PC-3 (cell line): ENCODE data around the gene THUMPD3. TPM values are rescaled to one million over a fixed set of nuclear protein-coding genes. Genes with fewer than 3 reads are reported as not detected.

Experiments used
- ATAC-seq: fragments of 200-7000 bp; cut with Tn5 transposase; 2 replicates; pipeline ENCODE4 v1.9.1; 2020; ENCODE audit warnings: mild to moderate bottlenecking, moderate library complexity
- BruUV-seq: library from RNA; stranded (reverse); fragments of 400-500 nt; replicated peaks from 2 replicates; lab custom pipeline; 2021; lab: Mats Ljungman, UMichigan
- CTCF ChIA-PET: fragments of 300-600 bp; sonication (Branson Sonifier 250); formaldehyde crosslinking; loops from one replicate; lab custom pipeline; 2022; ENCODE audit warnings: antibody characterized with exemption; lab: Charles Lee
- POLR2A ChIA-PET: fragments of 300-600 bp; sonication (Branson Sonifier 250); formaldehyde crosslinking; loops from one replicate; lab custom pipeline; 2022; ENCODE audit warnings: antibody characterized with exemption; ENCODE audit not compliant: unreplicated experiment; lab: Charles Lee
- DNase-seq: peaks from one replicate; pipeline ENCODE4 v3.0.0-alpha.2; 2015
- H2AFZ ChIP-seq: fragments of 300-600 bp; sonication (generic); 2 replicates; pipeline ENCODE4 v1.6.0; 2016; ENCODE audit warnings: antibody characterized with exemption, low read length
- H3F3A ChIP-seq: fragments of 300-600 bp; sonication (generic); one replicate; pipeline ENCODE4 v1.6.0; 2017; ENCODE audit warnings: antibody characterized with exemption, low read length, control low read depth, mild to moderate bottlenecking; ENCODE audit not compliant: unreplicated experiment
- H3K27ac ChIP-seq: fragments of 300-600 bp; sonication (generic); 2 replicates; pipeline ENCODE4 v1.5.1; 2016; ENCODE audit warnings: mild to moderate bottlenecking, low read length
- H3K27me3 ChIP-seq: fragments of 300-600 bp; sonication (generic); 2 replicates; pipeline ENCODE4 v1.6.1; 2016; ENCODE audit warnings: low read length, mixed read lengths
- H3K36me3 ChIP-seq: fragments of 300-600 bp; sonication (generic); 2 replicates; pipeline ENCODE4 v1.6.1; 2016; ENCODE audit warnings: low read depth, mixed run types, low read length, mixed read lengths
- H3K4me1 ChIP-seq: fragments of 300-600 bp; sonication (generic); 2 replicates; pipeline ENCODE4 v1.5.1; 2016; ENCODE audit warnings: low read length; ENCODE audit not compliant: insufficient read depth
- H3K4me2 ChIP-seq: fragments of 300-600 bp; sonication (generic); 2 replicates; pipeline ENCODE4 v1.6.0; 2016; ENCODE audit warnings: low read length
- H3K4me3 ChIP-seq: fragments of 300-600 bp; sonication (generic); 2 replicates; pipeline ENCODE4 v1.5.1; 2016; ENCODE audit warnings: mild to moderate bottlenecking, low read length, mixed read lengths
- H3K79me2 ChIP-seq: fragments of 300-600 bp; sonication (generic); 2 replicates; pipeline ENCODE4 v1.6.1; 2017; ENCODE audit warnings: low read length, mixed read lengths
- H3K9ac ChIP-seq: fragments of 300-600 bp; sonication (generic); 2 replicates; pipeline ENCODE4 v1.6.0; 2016; ENCODE audit warnings: mild to moderate bottlenecking, low read length
- H3K9me2 ChIP-seq: fragments of 300-600 bp; sonication (generic); replicated peaks from 2 replicates; pipeline ENCODE4 v1.6.1; 2016; ENCODE audit warnings: mixed run types, low read length, mixed read lengths
- H3K9me3 ChIP-seq: fragments of 300-600 bp; sonication (generic); 2 replicates; pipeline ENCODE4 v1.6.1; 2016; ENCODE audit warnings: low read length, mixed read lengths
- H4K20me1 ChIP-seq: fragments of 300-600 bp; sonication (generic); 2 replicates; pipeline ENCODE4 v1.6.1; 2016; ENCODE audit warnings: low read length, mixed read lengths
- CTCF ChIP-seq: fragments of 300-600 bp; sonication (generic); conservative IDR thresholded peaks from 2 replicates; pipeline ENCODE4 v1.5.1; 2017; ENCODE audit warnings: antibody characterized with exemption, low read depth, mild to moderate bottlenecking, low read length
- EZH2 ChIP-seq: fragments of 300-600 bp; sonication (generic); IDR thresholded peaks from one replicate; pipeline ENCODE4 v1.6.1; 2017; ENCODE audit warnings: antibody characterized with exemption, mild to moderate bottlenecking, low read length; ENCODE audit not compliant: unreplicated experiment
- EZH2phosphoT487 ChIP-seq: fragments of 300-600 bp; sonication (generic); IDR thresholded peaks from 2 replicates; pipeline ENCODE4 v1.6.1; 2018; ENCODE audit warnings: mild to moderate bottlenecking, antibody characterized with exemption, low read length, borderline replicate concordance
- intact Hi-C: fragments of 100-400 bp; cut with micrococcal nuclease; formaldehyde crosslinking; loops from 2 replicates; pipeline ENCODE4 v1.9.0; 2023
- total RNA-seq: library from RNA; depleted of rRNA; stranded (reverse); fragments of >200 nt; gene quantifications from 2 replicates; pipeline ENCODE4 v1.2.3, GENCODE V29; 2014

Gene THUMPD3
- total RNA-seq, 1 experiment from 2014 or later, result 45.3 TPM

- Histone ChIP-seq H4K20me1 (peaks cover 68% of the 10 kb centered on the region), H3K4me1 (peaks cover 43% of the 10 kb centered on the region), H3K36me3 (peaks cover 49% of the 10 kb centered on the region), H3K27ac (peak overlapping the region; percentile 92), H3K79me2 (peaks cover 88% of the 10 kb centered on the region), H3K9me3 (no peaks in the 10 kb centered on the region), H3K9me2 (no peaks in the 10 kb centered on the region), H3F3A (no peaks in the 10 kb centered on the region), H3K4me2 (peak overlapping the region; percentile 91), H3K9ac (peak overlapping the region; percentile 95), H3K4me3 (peak overlapping the region; percentile 80), H2AFZ (no peak overlapping the region; the same call in 1 of the 2 replicates), H3K27me3 (no peaks in the 10 kb centered on the region)
- no peak for ATAC-seq
- ChIA-PET POLR2A (interaction anchor here (0.6 to 2.3 kb wide), 2 partner anchors 25 to 36 kb away, joined by 4 to 50 read pairs; no protein-coding TSS in a partner anchor), CTCF (interaction anchor here (0.6 to 0.7 kb wide), 2 partner anchors 23 to 426 kb away, joined by 3 read pairs; no protein-coding TSS in a partner anchor)
- no peak for DNase-seq
- TF ChIP-seq CTCF (no peak), EZH2 (no peak), EZH2phosphoT487 (no peak)
- intact Hi-C loops, result loop anchor here (2.0 kb wide), 3 partner anchors 33 to 431 kb away; partner anchors contain the start of gene THUMPD3
- TSS peak; percentile 23 for BruUV-seq
These were observed 32.9 kb downstream of the THUMPD3 start for GRCh38 chr3:9395570-9396300.

- intact Hi-C loops, result loop anchor here (2.0 kb wide), 3 partner anchors 33 to 431 kb away; partner anchors contain the start of gene THUMPD3
- H3K9me2 ChIP-seq, result no peaks in the 10 kb centered on the region
- BruUV-seq, result no TSS peak
- peak; percentile 94 for DNase-seq
- ChIA-PET CTCF (interaction anchor here (0.6 to 1.6 kb wide), 2 partner anchors 43 to 426 kb away, joined by 3 to 4 read pairs; no protein-coding TSS in a partner anchor), POLR2A (interaction anchor here (0.6 to 2.3 kb wide), 6 partner anchors 25 to 431 kb away, joined by 3 to 50 read pairs (median 4); no protein-coding TSS in a partner anchor)
- peak overlapping the region; percentile 80 for H3K4me3 ChIP-seq
- H3K36me3 ChIP-seq, result peaks cover 44% of the 10 kb centered on the region
- peaks cover 88% of the 10 kb centered on the region for H3K79me2 ChIP-seq
- no peaks in the 10 kb centered on the region for H3K9me3 ChIP-seq
- no peaks in the 10 kb centered on the region for H3K27me3 ChIP-seq
- peak overlapping the region; percentile 95 for H3K9ac ChIP-seq
- peak overlapping the region; percentile 91 for H3K4me2 ChIP-seq
- H3K27ac ChIP-seq, result peak overlapping the region; percentile 92
- peak; percentile 53 for ATAC-seq
- peaks cover 70% of the 10 kb centered on the region for H4K20me1 ChIP-seq
- H3K4me1 ChIP-seq, result peaks cover 48% of the 10 kb centered on the region
- TF ChIP-seq EZH2phosphoT487 (no peak), CTCF (no peak), EZH2 (no peak)
- H2AFZ ChIP-seq, result no peak overlapping the region; the same call in 1 of the 2 replicates
- no peaks in the 10 kb centered on the region for H3F3A ChIP-seq
These were observed 33.4 kb downstream of the THUMPD3 start for GRCh38 chr3:9396301-9396631.
